Measurements from ENCODE around the gene ERVFRD-1.

DNA sequence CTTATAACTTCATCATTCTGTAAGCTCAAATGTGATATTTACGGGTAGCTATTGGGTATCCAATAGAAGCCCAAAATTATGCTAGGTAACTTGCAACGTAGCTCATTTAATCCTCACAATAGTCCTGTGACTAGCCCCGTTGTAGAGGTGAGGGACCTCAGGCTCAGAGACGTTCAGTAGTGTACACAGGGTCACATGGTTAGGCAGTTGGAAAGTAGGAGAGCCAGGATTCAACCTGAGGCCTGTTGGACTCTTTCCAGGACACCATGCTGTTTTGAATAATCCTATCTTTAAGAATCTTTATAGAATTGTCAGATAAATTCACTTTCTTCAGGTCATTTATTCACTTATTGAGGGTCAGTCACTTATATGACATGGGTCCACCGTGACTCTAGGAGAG is 58.2 kb downstream of the ERVFRD-1 start:
- TF ChIP-seq, protein P1, sequence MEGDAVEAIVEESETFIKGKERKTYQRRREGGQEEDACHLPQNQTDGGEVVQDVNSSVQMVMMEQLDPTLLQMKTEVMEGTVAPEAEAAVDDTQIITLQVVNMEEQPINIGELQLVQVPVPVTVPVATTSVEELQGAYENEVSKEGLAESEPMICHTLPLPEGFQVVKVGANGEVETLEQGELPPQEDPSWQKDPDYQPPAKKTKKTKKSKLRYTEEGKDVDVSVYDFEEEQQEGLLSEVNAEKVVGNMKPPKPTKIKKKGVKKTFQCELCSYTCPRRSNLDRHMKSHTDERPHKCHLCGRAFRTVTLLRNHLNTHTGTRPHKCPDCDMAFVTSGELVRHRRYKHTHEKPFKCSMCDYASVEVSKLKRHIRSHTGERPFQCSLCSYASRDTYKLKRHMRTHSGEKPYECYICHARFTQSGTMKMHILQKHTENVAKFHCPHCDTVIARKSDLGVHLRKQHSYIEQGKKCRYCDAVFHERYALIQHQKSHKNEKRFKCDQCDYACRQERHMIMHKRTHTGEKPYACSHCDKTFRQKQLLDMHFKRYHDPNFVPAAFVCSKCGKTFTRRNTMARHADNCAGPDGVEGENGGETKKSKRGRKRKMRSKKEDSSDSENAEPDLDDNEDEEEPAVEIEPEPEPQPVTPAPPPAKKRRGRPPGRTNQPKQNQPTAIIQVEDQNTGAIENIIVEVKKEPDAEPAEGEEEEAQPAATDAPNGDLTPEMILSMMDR (conservative IDR thresholded peaks at IDR 0.05): no peak
- no peak for TF ChIP-seq ZFX (IDR thresholded peaks at IDR 0.05)

All from C4-2B (cell line).